ENCODE measurements around the gene PRDM10.

- TF ChIP-seq POLR2A (IDR thresholded peaks at IDR 0.05) (no peak), CTCF (IDR thresholded peaks at IDR 0.05 in 8 of 11, conservative IDR thresholded peaks at IDR 0.05 in 3 of 11) (no peak), POLR2AphosphoS5 (IDR thresholded peaks at IDR 0.05) (no peak)
Measured at GRCh38 chr11:130000552-130001176, 2.0 kb downstream of the PRDM10 start.
